GM19463 (cell line): Measurements from ENCODE around the gene RCSD1.

Experiments
- ATAC-seq: cut with Tn5 transposase; IDR thresholded peaks from one replicate; pipeline ENCODE4 v1.9.1; 2021; ENCODE audit warnings: mild to moderate bottlenecking, moderate library complexity; ENCODE audit not compliant: unreplicated experiment

RCSD1 gene

GRCh38 chr1:167663002-167663772 lies 33.2 kb downstream of the RCSD1 start:
- peak; percentile 80 for ATAC-seq

- ATAC-seq = no peak
Measured at GRCh38 chr1:167665469-167665868, 35.4 kb downstream of the RCSD1 start.

- no peak for ATAC-seq
Measured at GRCh38 chr1:167666416-167666815, 36.4 kb downstream of the RCSD1 start.

GRCh38 chr1:167667536-167667935 lies 37.5 kb downstream of the RCSD1 start:
- no peak for ATAC-seq

GRCh38 chr1:167668108-167668507 lies 38.1 kb downstream of the RCSD1 start:
- ATAC-seq = peak; percentile 76

GRCh38 chr1:167669209-167670124 lies 39.4 kb downstream of the RCSD1 start:
- ATAC-seq = peak; percentile 55

- ATAC-seq = no peak
Measured at GRCh38 chr1:167670563-167670962, 40.5 kb downstream of the RCSD1 start.

- no peak for ATAC-seq
Measured at GRCh38 chr1:167671727-167672511, 41.9 kb downstream of the RCSD1 start.

GRCh38 chr1:167672831-167673230 lies 42.8 kb downstream of the RCSD1 start:
- no peak for ATAC-seq

- no peak for ATAC-seq
Measured at GRCh38 chr1:167673265-167673664, 43.2 kb downstream of the RCSD1 start.

GRCh38 chr1:167674156-167674555 lies 44.1 kb downstream of the RCSD1 start:
- no peak for ATAC-seq

- no peak for ATAC-seq
Measured at GRCh38 chr1:167675440-167675839, 45.4 kb downstream of the RCSD1 start.

- peak; percentile 58 for ATAC-seq
Measured at GRCh38 chr1:167676205-167676915, 46.3 kb downstream of the RCSD1 start.

- peak; percentile 34 for ATAC-seq
Measured at GRCh38 chr1:167676916-167677848, 47.1 kb downstream of the RCSD1 start.

- ATAC-seq = no peak
Measured at GRCh38 chr1:167678422-167678821, 48.4 kb downstream of the RCSD1 start.

- no peak for ATAC-seq
Measured at GRCh38 chr1:167678838-167679237, 48.8 kb downstream of the RCSD1 start.

GRCh38 chr1:167679714-167680113 lies 49.7 kb downstream of the RCSD1 start:
- ATAC-seq = no peak

GRCh38 chr1:167681024-167681423 lies 51.0 kb downstream of the RCSD1 start:
- ATAC-seq = no peak

- ATAC-seq = no peak
Measured at GRCh38 chr1:167681451-167682098, 51.5 kb downstream of the RCSD1 start.
